ENCODE data around the gene USP17L26.
"Not testable (repeated sequence)": the region's sequence is repeated elsewhere in the genome, so short reads cannot be mapped to it uniquely, and the experiment has no call there.

DNA sequence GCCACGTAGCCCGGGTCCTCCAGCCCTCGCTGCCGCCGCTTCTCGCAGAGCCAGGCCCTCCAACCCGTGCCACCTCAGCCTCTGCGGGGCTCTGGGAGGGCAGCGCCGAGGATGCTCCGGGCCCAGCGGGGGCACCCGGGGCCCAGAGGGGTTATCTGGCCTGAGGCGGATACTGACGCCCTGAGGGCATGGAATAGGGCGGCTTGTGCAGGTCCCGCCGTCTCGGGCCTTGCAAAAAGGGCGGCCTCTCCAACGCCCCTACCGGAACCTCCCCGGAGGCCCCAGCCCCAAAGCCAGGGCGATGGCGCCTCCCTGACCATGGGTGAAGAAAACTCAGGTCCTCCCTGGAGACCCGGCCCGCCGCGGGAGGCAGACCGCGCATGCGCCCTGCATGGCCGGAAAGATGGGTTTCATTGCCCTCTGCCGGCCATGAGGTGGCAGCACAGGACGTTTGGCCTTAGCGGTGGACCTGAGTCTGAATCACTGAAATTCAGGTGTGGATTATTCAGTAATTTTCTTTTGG is 46.6 kb downstream of the USP17L26 start:
- not testable (repeated sequence) for TF ChIP-seq POLR2A, EP300 (IDR thresholded peaks at IDR 0.05)
- TF ChIP-seq CTCF (IDR thresholded peaks at IDR 0.05): peak in 4 of 5 experiments; percentile 27 to 49 (median 44)
